NCI-H345 (cell line): ENCODE measurements around the gene ZRANB1.
A peak's percentile ranks its signal among the peaks of the same experiment; 100 is the strongest.

Experiments used
- DNase-seq: peaks from one replicate; lab custom pipeline; 2025; lab: John Stamatoyannopoulos, UW

Gene ZRANB1

DNA sequence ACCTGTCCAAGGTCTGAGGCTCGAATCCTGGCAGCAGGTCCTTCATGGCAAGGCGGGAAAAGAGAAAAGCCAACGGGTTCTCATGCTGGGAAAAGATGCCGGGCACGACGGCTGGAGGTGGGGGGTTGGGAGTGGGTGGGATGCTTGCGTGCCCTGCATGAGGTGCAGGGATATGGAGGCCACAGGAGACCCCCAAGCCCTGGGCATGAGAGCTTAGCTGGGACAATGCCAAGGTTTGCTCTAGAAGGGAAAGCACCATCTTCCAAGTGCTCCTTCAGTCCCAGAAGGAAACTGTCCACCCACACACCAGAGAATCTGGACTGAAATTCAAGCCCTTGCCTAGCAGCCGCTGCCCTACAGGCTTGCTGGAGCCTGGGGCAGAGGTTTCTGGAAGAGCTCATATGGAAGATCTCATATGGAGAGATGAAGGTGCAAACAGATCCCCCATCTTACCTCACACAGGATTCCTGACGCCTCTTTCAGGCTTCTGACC, 64.3 kb downstream of the ZRANB1 start:
- DNase-seq = no peak

- no peak for DNase-seq
Observed at GRCh38 chr10:125006921-125007426, 65.1 kb downstream of the ZRANB1 start.

GRCh38 chr10:125007436-125007835, 65.5 kb downstream of the ZRANB1 start:
- no peak for DNase-seq

- no peak for DNase-seq
Observed at GRCh38 chr10:125008689-125009638, 67.0 kb downstream of the ZRANB1 start.

- DNase-seq = no peak
Observed at GRCh38 chr10:125009661-125010161, 67.8 kb downstream of the ZRANB1 start.

DNA sequence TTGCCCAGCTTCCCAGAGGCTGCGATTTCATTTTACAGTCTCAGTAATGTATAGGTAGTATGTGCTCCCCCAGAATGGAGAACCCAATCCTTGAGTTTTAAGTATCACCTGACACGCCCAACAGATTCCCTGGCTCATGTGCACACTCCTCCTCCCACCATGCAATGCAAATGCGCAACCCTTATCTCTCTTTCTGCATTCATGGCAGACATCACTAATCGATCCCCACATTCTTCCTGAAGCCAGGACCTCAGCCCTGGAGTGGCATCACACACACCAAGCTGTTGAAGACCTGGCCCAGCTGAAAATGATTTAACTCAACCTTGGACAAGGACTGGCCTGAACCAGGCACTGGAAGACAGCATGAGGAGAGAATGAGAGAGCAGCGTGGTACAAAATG, 68.4 kb downstream of the ZRANB1 start:
- no peak for DNase-seq

GRCh38 chr10:125011171-125011925, 69.4 kb downstream of the ZRANB1 start:
- no peak for DNase-seq

DNA sequence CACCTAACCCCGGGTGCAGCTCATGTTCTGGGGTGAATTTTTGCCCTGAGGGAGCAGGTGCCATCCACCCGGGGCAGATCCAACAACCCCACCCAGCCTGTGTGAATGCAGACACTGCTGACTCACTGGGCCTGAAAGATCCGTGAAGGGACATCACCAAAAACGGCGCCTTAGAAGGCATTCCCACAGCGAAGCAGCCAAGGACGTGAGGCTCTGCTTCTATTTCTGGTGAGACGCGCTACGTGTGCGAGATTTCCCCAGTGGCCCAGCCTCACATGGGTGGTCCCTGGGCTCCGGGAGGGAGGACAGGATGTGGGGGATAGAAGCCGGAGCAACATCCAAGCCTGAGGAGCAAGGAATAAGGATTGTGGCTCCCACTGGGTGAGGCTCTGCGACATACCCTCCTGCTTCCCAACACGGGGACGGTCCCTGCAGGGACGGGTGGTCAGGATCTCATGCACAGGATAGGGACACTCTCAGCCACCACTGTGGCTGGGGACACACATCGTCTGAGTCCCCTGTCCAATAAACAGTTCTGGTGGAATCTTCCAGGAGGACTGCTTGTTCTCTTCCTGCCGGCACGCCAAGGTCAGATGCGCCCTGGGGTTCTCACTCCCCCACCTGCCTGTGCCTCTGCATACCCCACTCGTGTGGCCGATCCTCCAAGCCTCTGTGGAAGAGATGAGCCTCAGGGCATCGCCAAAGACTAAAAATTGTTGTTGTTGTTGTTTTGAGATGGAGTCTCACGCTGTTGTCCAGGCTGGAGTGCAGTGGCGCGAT, 70.2 kb downstream of the ZRANB1 start:
- DNase-seq = no peak

DNA sequence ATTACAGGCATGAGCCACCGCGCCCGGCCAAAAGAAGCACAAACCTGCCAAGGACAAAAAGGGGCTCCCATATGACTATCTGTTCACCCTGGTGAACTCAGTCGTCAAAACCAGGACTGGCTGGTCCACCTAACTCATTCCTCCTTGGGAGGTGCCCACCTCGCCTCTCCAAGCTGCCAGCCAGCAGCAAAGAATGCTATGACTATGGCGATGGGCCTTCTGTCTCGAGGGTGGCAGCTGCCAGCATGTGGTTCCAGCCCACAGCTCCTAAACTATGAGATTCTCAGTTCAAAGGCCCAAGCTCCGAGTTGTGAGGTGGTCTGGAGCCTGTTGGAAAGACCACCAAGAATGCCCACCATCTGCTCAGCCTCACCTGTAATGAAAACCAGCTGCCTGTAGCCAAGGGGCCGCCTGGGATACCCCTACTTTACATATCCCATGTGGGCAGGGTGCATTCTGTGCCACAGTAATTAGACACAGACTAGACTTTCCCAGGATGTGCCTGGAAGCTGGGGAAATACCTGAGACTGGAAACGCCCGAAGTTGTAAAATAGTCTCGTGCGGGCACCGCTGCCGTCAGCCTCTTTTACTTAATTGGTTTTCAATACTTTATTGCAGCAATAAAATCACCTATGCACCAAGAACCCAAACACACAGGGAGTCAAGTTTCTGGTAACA, 71.1 kb downstream of the ZRANB1 start:
- DNase-seq = no peak

GRCh38 chr10:125013529-125013872, 71.6 kb downstream of the ZRANB1 start:
- no peak for DNase-seq

DNA sequence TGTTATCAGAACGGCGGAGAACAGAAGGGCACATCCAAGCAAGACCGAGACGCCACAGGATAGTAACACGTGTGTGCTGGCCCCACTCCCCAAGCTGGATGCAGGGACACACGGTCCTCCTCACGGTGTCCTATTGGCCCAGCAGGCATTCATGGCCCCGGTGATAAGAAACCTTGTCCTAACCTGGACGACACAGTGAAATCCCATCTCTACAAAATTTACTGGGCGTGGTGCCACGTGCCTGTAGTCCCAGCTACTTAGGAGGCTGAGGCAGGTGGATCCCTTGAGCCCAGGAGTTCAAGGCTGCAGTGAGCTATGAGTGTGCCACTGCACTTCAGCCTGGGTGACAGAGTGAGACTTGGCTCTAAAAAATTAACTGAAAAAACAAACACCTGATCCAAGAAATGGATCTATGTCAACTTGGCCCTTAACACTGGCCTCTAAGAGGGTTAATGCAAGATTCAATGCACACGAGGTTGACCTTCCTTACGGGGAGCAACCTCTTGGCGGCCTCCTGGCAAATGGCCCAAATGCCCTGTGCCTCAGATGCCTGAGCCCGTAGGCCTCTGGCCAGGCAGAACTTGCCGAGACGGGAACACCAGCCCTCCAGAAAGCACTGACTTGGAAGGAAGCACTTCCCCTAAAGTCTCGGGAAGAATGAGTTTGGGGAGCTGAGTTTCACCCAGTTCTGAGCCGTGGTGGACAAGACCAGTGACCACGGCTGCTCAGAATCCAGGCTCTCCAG, 72.3 kb downstream of the ZRANB1 start:
- DNase-seq = no peak

DNA sequence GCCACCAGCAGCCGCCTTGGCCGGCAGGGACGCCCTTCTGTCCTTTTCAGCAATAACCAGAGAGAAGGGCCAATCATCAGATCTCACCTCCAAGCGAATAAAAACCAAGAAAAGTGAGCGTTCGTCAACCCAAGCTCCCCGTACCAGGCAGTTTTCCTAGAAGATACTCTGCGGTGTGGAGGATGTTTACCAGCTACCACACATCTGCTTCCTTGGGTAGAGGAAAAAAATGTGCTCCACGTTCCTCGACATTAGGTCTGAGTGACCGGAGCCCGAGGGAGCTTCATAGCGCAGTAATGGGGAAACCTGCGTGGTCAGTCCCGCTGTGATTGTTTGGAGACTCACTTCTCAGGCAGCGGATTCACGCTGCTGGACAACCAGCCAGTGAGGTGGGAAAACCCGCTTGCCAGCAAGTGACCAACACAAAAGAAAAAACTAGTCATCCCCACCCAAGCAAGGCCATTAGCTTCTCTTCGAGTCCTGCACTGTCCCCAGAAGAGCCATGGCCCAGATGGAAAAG, 73.0 kb downstream of the ZRANB1 start:
- DNase-seq = no peak

DNA sequence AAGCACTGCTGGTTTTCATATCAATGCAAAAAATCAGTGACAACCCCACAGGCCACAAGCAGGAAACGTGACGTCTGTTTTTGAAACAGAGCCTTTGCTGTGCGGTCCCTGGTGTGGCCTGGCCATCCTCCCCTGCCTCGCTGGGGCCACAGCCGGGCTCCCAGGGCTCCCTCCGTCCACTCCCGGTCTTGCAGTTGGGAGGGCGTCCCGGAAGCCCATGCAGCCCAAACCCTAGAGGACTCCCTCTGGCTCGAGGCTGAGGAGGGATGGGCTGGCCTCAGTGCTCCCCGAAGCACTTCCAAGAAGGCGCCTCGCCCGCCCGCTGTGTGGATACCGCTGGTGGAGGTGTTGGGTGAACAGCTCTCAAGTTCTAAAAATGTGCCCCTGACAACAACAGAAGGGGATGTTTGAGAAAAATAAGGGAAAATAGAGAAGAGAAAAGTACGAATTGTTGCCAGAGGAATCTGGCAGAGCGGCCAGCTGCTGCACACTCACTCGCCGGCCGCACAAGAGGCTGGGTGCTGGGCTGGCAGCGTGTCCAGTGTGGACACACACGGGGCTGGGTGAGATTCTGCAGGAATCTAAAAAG, 73.5 kb downstream of the ZRANB1 start:
- DNase-seq = no peak

DNA sequence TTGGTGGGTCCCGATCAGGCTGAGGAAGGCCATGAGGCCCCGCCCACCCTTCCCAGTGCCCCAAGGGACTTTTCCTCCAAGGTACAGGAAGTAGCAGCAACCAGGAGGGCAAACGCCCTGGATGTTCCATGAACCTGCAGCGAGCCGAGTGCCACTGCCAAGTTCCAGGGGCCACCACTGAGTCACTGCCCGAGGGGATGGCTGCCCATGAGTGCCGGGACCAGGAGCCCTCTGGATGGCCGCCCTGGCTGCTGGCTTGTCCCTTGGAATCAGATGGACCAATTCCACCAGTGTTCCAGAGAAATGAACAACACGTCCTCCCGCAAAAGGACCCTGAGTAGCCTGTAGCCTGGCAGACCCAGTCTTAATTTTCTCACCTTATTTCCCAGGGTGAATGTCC, 74.2 kb downstream of the ZRANB1 start:
- no peak for DNase-seq

- no peak for DNase-seq
Observed at GRCh38 chr10:125016611-125017202, 74.8 kb downstream of the ZRANB1 start.

- peak; percentile 58 for DNase-seq
Observed at GRCh38 chr10:125017547-125018298, 75.8 kb downstream of the ZRANB1 start.

GRCh38 chr10:125018576-125019143, 76.7 kb downstream of the ZRANB1 start:
- no peak for DNase-seq

GRCh38 chr10:125020386-125020785, 78.5 kb downstream of the ZRANB1 start:
- no peak for DNase-seq
